ENCODE results near the gene TM9SF4. TPM values are rescaled to one million over a fixed set of nuclear protein-coding genes. Genes with fewer than 3 reads are reported as not detected.
A peak's percentile ranks its signal among the peaks of the same experiment; 100 is the strongest.

The TM9SF4 gene
- polyA plus RNA-seq, 3 donors = 49.7 to 78.5 (median 78.3) TPM

DNA sequence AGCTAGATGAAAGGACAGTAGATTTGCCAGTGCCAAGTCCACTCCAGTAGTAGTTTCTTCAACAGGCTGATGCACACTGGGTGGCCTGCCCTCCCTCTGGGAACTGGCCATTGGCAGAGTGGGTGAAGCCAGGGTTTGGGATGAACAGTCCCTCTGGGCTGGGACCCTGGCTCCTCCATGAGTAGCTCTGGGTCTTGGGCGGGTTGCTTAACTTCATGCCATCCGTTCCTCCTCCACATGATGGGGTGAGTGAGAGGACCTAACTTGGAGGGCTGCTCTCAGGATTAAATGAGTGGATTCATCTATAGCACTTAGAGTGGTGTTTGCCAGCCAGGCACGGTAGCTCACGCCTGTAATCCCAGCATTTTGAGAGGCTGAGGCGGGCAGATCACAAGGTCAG is 50.8 kb downstream of the TM9SF4 start:
- Histone ChIP-seq H3K4me3 (replicated peaks in 1 of 3; ENCODE audit: low read depth in 2 of 3, low read length in 3 of 3) (no peak overlapping the region), H2AFZ (ENCODE audit: insufficient read depth, low read depth, low read length, poor library complexity, severe bottlenecking) (no peak overlapping the region), H3K27me3 (ENCODE audit: control insufficient read depth in 2 of 2, insufficient read depth in 2 of 2, low read length in 2 of 2) (no peaks in the 10 kb centered on the region), H3K9me3 (replicated peaks in 1 of 2; ENCODE audit: control insufficient read depth in 1 of 2, insufficient read depth in 1 of 2, low read length in 2 of 2) (no peaks in the 10 kb centered on the region), H3K9ac (ENCODE audit: insufficient read depth, low read length, poor library complexity, severe bottlenecking) (no peak overlapping the region), H3K4me2 (replicated peaks; ENCODE audit: extremely low read depth, low read length, poor library complexity, severe bottlenecking) (no peak overlapping the region), H3K4me1 (ENCODE audit: control insufficient read depth in 1 of 2, insufficient read depth in 2 of 2, low read length in 2 of 2) (peaks cover 9 to 17% of the 10 kb centered on the region in 2 donors), H3K36me3 (replicated peaks in 1 of 2; ENCODE audit: control insufficient read depth in 1 of 2, insufficient read depth in 2 of 2, low read length in 2 of 2) (peaks cover 74 to 89% of the 10 kb centered on the region in 2 donors), H4K20me1 (ENCODE audit: insufficient read depth, low read length) (peaks cover 20% of the 10 kb centered on the region), H3K79me2 (ENCODE audit: insufficient read depth, low read length) (peaks cover 3% of the 10 kb centered on the region), H3K27ac (ENCODE audit: low read depth in 1 of 2, low read length in 2 of 2) (peak overlapping the region in 1 of 2 donors; percentile 42)
- no peak overlapping the region for H3K4me3 Mint-ChIP-seq
- H3K4me1 Mint-ChIP-seq = peaks cover 25% of the 10 kb centered on the region
- peak overlapping the region in 6 of 7 donors; percentile 8 to 73 (median 58) for H3K27ac Mint-ChIP-seq
- TF ChIP-seq, protein P1, sequence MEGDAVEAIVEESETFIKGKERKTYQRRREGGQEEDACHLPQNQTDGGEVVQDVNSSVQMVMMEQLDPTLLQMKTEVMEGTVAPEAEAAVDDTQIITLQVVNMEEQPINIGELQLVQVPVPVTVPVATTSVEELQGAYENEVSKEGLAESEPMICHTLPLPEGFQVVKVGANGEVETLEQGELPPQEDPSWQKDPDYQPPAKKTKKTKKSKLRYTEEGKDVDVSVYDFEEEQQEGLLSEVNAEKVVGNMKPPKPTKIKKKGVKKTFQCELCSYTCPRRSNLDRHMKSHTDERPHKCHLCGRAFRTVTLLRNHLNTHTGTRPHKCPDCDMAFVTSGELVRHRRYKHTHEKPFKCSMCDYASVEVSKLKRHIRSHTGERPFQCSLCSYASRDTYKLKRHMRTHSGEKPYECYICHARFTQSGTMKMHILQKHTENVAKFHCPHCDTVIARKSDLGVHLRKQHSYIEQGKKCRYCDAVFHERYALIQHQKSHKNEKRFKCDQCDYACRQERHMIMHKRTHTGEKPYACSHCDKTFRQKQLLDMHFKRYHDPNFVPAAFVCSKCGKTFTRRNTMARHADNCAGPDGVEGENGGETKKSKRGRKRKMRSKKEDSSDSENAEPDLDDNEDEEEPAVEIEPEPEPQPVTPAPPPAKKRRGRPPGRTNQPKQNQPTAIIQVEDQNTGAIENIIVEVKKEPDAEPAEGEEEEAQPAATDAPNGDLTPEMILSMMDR (IDR thresholded peaks at IDR 0.05) = no peak
- intact Hi-C loops (cut with micrococcal nuclease) = no loop called here
- H3K27me3 Mint-ChIP-seq (ENCODE audit: low read depth in 3 of 3) = peaks cover 0 to 3% (median 2%) of the 10 kb centered on the region in 3 donors
- H3K9me3 Mint-ChIP-seq = no peaks in the 10 kb centered on the region
- peaks cover 79 to 92% of the 10 kb centered on the region in 2 donors for H3K36me3 Mint-ChIP-seq
- no peak for DNase-seq
- WGBS (ENCODE audit: insufficient coverage) = 100% methylated on average over 3 of the region's 5 CpGs

DNA sequence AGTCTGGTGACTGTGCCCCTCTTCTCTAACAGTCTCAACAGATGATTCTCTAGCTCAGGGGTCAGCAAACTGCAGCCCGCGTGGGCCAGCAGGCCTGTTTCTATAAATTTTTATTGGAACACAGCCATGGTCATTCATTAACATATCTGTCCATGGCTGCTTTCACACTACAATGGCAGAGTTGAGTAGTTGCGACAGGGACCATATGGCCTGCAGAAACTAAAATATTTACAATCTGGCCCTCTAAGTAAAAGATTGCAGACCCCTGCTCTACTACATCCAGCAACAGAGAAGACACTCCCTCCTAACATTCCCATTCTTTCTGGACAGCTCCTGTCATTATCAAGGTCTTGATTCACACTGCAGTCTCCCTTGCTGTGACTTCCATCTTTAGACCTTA is 52.8 kb downstream of the TM9SF4 start:
- no peaks in the 10 kb centered on the region for H3K27me3 ChIP-seq (ENCODE audit: control insufficient read depth in 2 of 2, insufficient read depth in 2 of 2, low read length in 2 of 2)
- no peaks in the 10 kb centered on the region for H3K9me3 ChIP-seq (replicated peaks in 1 of 2; ENCODE audit: control insufficient read depth in 1 of 2, insufficient read depth in 1 of 2, low read length in 2 of 2)
- peaks cover 0 to 6% (median 0%) of the 10 kb centered on the region in 3 donors for H3K27me3 Mint-ChIP-seq (ENCODE audit: low read depth in 3 of 3)
- no peaks in the 10 kb centered on the region for H3K79me2 ChIP-seq (ENCODE audit: insufficient read depth, low read length)
- no peak overlapping the region for H3K4me3 ChIP-seq (replicated peaks in 1 of 3; ENCODE audit: low read depth in 2 of 3, low read length in 3 of 3)
- no peak overlapping the region for H3K4me2 ChIP-seq (replicated peaks; ENCODE audit: extremely low read depth, low read length, poor library complexity, severe bottlenecking)
- H3K27ac ChIP-seq (ENCODE audit: low read depth in 1 of 2, low read length in 2 of 2) = no peak overlapping the region
- no peaks in the 10 kb centered on the region for H3K9me3 Mint-ChIP-seq
- no peak for DNase-seq
- H2AFZ ChIP-seq (ENCODE audit: insufficient read depth, low read depth, low read length, poor library complexity, severe bottlenecking) = no peak overlapping the region
- peaks cover 3 to 11% of the 10 kb centered on the region in 2 donors for H3K4me1 ChIP-seq (ENCODE audit: control insufficient read depth in 1 of 2, insufficient read depth in 2 of 2, low read length in 2 of 2)
- WGBS (ENCODE audit: insufficient coverage) = 33% methylated on average over 1 of the region's 3 CpGs
- intact Hi-C loops (cut with micrococcal nuclease) = no loop called here
- no peak overlapping the region for H3K9ac ChIP-seq (ENCODE audit: insufficient read depth, low read length, poor library complexity, severe bottlenecking)
- H3K27ac Mint-ChIP-seq = peak overlapping the region in 3 of 7 donors; percentile 7 to 50 (median 10)
- H3K4me3 Mint-ChIP-seq = no peak overlapping the region
- peaks cover 30% of the 10 kb centered on the region for H4K20me1 ChIP-seq (ENCODE audit: insufficient read depth, low read length)
- TF ChIP-seq, protein P1 (IDR thresholded peaks at IDR 0.05) = no peak
- H3K36me3 ChIP-seq (replicated peaks in 1 of 2; ENCODE audit: control insufficient read depth in 1 of 2, insufficient read depth in 2 of 2, low read length in 2 of 2) = peaks cover 88 to 98% of the 10 kb centered on the region in 2 donors
- H3K4me1 Mint-ChIP-seq = peaks cover 22% of the 10 kb centered on the region
- peaks cover 89 to 98% of the 10 kb centered on the region in 2 donors for H3K36me3 Mint-ChIP-seq
